Measurements from ENCODE around the gene BTC. TPM values are rescaled to one million over a fixed set of nuclear protein-coding genes. Genes with fewer than 3 reads are reported as not detected.

The BTC gene
- total and polyA plus RNA-seq, 2 donors (not counting 1 experiment from before 2014, with no cell fraction given), result not detected

DNA sequence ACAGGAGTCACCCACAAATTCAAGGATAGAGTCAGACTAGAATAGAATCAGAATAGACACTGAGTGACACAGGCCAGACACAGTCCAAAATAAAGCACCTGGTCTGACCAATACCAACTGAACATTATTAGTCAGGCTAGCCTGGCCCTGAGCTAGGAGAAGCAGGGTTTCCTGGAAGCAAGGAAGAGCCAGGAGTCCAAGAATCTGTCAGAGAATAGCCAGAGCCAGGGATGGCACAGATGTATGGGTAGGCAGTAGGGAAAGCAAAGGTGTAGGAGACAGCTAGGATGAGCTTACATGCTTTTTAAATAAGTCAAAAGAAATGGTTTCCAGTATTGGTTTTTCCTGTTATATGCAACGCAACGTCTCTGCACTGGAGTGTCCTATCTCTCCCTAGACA is 3.7 kb downstream of the BTC start:
- intact Hi-C loops (cut with micrococcal nuclease), result no loop called here
- peaks cover 12% of the 10 kb centered on the region in 2 donors for H3K4me1 ChIP-seq (ENCODE audit: control insufficient read depth in 2 of 2, insufficient read depth in 2 of 2, low read length in 2 of 2)
- CTCF ChIA-PET, result no interaction called here
- H3K27ac Mint-ChIP-seq, result no peak overlapping the region
- POLR2A ChIA-PET, result no interaction called here
- no peak overlapping the region for H2AFZ ChIP-seq (ENCODE audit: insufficient read depth, low read depth, low read length, poor library complexity, severe bottlenecking)
- DNase-seq, result no peak
- peaks cover 0 to 37% (median 20%) of the 10 kb centered on the region in 4 experiments for H3K27me3 ChIP-seq (replicated peaks in 1 of 4; ENCODE audit: control extremely low read depth in 1 of 4, control insufficient read depth in 3 of 4, insufficient read depth in 4 of 4, low read length in 3 of 4)
- H3K4me3 ChIP-seq (ENCODE audit: control extremely low read depth in 1 of 5, extremely low read depth in 1 of 5, insufficient read depth in 1 of 5, low read depth in 2 of 5, low read length in 4 of 5), result no peak overlapping the region
- H3K27me3 Mint-ChIP-seq, result peaks cover 58% of the 10 kb centered on the region
- H3K4me2 ChIP-seq (replicated peaks; ENCODE audit: low read depth, low read length, poor library complexity, severe bottlenecking), result no peak overlapping the region
- peaks cover 6% of the 10 kb centered on the region for H3K4me1 Mint-ChIP-seq
- 100% methylated on average over 1 of the region's 2 CpGs for WGBS (ENCODE audit: insufficient coverage)
- H3K9me3 ChIP-seq (ENCODE audit: control extremely low read depth in 1 of 3, control insufficient read depth in 2 of 3, insufficient read depth in 1 of 3, low read length in 2 of 3), result peaks cover 0 to 4% (median 0%) of the 10 kb centered on the region in 3 donors
- no peak for ATAC-seq (ENCODE audit: low read depth)
- H3K4me3 Mint-ChIP-seq, result no peak overlapping the region
- no peaks in the 10 kb centered on the region for H4K20me1 ChIP-seq (ENCODE audit: control insufficient read depth, insufficient read depth, low read length, poor library complexity, severe bottlenecking)
- no peaks in the 10 kb centered on the region for H3K36me3 ChIP-seq (replicated peaks in 1 of 2; ENCODE audit: control extremely low read depth in 1 of 2, control insufficient read depth in 1 of 2, extremely low read depth in 1 of 2, insufficient read depth in 2 of 2, low read length in 1 of 2)
- no peaks in the 10 kb centered on the region for H3K79me2 ChIP-seq (ENCODE audit: control insufficient read depth, insufficient read depth, low read length)
- H3K9ac ChIP-seq (ENCODE audit: low read length), result no peak overlapping the region
- H3K9me3 Mint-ChIP-seq (ENCODE audit: insufficient read depth), result no peaks in the 10 kb centered on the region
- TF ChIP-seq, protein P1, sequence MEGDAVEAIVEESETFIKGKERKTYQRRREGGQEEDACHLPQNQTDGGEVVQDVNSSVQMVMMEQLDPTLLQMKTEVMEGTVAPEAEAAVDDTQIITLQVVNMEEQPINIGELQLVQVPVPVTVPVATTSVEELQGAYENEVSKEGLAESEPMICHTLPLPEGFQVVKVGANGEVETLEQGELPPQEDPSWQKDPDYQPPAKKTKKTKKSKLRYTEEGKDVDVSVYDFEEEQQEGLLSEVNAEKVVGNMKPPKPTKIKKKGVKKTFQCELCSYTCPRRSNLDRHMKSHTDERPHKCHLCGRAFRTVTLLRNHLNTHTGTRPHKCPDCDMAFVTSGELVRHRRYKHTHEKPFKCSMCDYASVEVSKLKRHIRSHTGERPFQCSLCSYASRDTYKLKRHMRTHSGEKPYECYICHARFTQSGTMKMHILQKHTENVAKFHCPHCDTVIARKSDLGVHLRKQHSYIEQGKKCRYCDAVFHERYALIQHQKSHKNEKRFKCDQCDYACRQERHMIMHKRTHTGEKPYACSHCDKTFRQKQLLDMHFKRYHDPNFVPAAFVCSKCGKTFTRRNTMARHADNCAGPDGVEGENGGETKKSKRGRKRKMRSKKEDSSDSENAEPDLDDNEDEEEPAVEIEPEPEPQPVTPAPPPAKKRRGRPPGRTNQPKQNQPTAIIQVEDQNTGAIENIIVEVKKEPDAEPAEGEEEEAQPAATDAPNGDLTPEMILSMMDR (IDR thresholded peaks at IDR 0.05), result no peak
- no peak for TF ChIP-seq EZH2 (IDR thresholded peaks at IDR 0.05; ENCODE audit: borderline replicate concordance, insufficient read depth, low read depth, low read length, poor library complexity, severe bottlenecking)
- no peak overlapping the region for H3K27ac ChIP-seq (ENCODE audit: low read length in 2 of 2)

DNA sequence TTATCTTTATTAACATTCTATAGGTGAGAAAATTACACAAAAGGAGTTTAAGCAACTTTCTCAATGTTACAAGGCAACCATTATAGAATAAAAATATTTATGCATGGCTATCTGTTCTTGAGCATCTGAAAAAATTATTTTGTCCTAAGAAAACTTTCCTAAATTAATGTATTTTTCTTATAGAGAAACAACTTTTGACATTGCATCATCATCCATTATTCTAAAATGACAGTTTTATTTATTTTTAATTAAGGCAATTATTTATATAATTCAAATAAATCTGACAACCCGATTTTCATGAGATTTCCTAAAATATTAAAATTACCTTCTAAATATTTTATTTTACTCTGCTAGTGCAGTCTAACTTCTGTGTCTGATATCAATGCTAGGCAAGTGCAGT is 4.8 kb downstream of the BTC start:
- H3K4me3 Mint-ChIP-seq, result no peak overlapping the region
- H3K4me1 Mint-ChIP-seq, result peaks cover 4% of the 10 kb centered on the region
- no peak overlapping the region for H2AFZ ChIP-seq (ENCODE audit: insufficient read depth, low read depth, low read length, poor library complexity, severe bottlenecking)
- DNase-seq (no peak), ATAC-seq (ENCODE audit: low read depth) (no peak)
- no peak overlapping the region for H3K4me3 ChIP-seq (ENCODE audit: control extremely low read depth in 1 of 5, extremely low read depth in 1 of 5, insufficient read depth in 1 of 5, low read depth in 2 of 5, low read length in 4 of 5)
- no peak overlapping the region for H3K27ac ChIP-seq (ENCODE audit: low read length in 2 of 2)
- CTCF ChIA-PET, result no interaction called here
- no peaks in the 10 kb centered on the region for H3K79me2 ChIP-seq (ENCODE audit: control insufficient read depth, insufficient read depth, low read length)
- peaks cover 11% of the 10 kb centered on the region in 2 donors for H3K4me1 ChIP-seq (ENCODE audit: control insufficient read depth in 2 of 2, insufficient read depth in 2 of 2, low read length in 2 of 2)
- WGBS (ENCODE audit: insufficient coverage), result no CpG with 5 or more reads among the region's 1 CpG
- POLR2A ChIA-PET, result no interaction called here
- peaks cover 53% of the 10 kb centered on the region for H3K27me3 Mint-ChIP-seq
- H3K9me3 ChIP-seq (ENCODE audit: control extremely low read depth in 1 of 3, control insufficient read depth in 2 of 3, insufficient read depth in 1 of 3, low read length in 2 of 3), result peaks cover 0 to 2% (median 0%) of the 10 kb centered on the region in 3 donors
- H3K9ac ChIP-seq (ENCODE audit: low read length), result no peak overlapping the region
- no peak overlapping the region for H3K4me2 ChIP-seq (replicated peaks; ENCODE audit: low read depth, low read length, poor library complexity, severe bottlenecking)
- no peaks in the 10 kb centered on the region for H4K20me1 ChIP-seq (ENCODE audit: control insufficient read depth, insufficient read depth, low read length, poor library complexity, severe bottlenecking)
- no peaks in the 10 kb centered on the region for H3K36me3 ChIP-seq (replicated peaks in 1 of 2; ENCODE audit: control extremely low read depth in 1 of 2, control insufficient read depth in 1 of 2, extremely low read depth in 1 of 2, insufficient read depth in 2 of 2, low read length in 1 of 2)
- intact Hi-C loops (cut with micrococcal nuclease), result no loop called here
- H3K9me3 Mint-ChIP-seq (ENCODE audit: insufficient read depth), result no peaks in the 10 kb centered on the region
- peaks cover 0 to 31% (median 16%) of the 10 kb centered on the region in 4 experiments for H3K27me3 ChIP-seq (replicated peaks in 1 of 4; ENCODE audit: control extremely low read depth in 1 of 4, control insufficient read depth in 3 of 4, insufficient read depth in 4 of 4, low read length in 3 of 4)
- no peak for TF ChIP-seq EZH2 (IDR thresholded peaks at IDR 0.05; ENCODE audit: borderline replicate concordance, insufficient read depth, low read depth, low read length, poor library complexity, severe bottlenecking)
- TF ChIP-seq, protein P1 (IDR thresholded peaks at IDR 0.05), result no peak
- no peak overlapping the region for H3K27ac Mint-ChIP-seq
